NCI-H510A treated with DMSO at 0.1 percent for 48 hours (cell line): ENCODE measurements around the gene KRT31.
"Not testable (repeated sequence)": the region's sequence is repeated elsewhere in the genome, so short reads cannot be mapped to it uniquely, and the experiment has no call there.

Experiments used
- DNase-seq: peaks from one replicate; lab custom pipeline; 2025; lab: John Stamatoyannopoulos, UW

The KRT31 gene

DNA sequence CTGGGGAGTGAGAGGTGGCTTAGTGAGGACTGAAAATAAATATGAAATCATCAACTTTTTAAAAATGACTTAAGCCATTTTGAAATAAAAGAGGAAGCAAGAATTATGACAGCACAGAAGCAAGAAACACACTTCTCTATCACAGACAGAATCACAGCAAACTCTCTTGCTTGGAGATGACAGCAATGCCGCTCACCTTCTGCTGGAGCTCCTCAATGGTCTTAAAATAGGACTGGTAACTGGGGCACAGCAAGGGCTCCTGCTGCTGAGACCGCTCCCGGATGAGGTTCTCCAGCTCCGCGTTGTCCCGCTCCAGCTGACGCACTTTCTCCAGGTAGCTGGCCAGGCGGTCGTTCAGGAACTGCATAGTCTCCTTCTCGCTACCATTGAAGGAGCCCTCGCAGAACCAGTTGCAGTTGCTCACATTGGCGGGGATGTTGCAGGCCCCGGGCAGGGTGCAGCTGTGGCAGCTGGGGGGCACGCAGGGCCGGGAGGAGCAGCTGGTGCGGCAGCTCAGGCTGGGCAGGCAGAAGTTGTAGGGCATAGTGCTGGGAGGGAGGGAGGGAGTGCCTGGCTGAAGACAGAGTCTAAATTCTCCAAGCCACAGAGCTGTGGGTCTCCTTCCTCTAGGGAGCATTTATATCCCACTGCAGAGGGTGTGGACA, at the start of gene KRT31:
Gene KRT31 (minus strand): TSS at position 613 of the 665 bp plus-strand sequence. CDS start 69 bp downstream, at position 544.
- no peak for DNase-seq

DNA sequence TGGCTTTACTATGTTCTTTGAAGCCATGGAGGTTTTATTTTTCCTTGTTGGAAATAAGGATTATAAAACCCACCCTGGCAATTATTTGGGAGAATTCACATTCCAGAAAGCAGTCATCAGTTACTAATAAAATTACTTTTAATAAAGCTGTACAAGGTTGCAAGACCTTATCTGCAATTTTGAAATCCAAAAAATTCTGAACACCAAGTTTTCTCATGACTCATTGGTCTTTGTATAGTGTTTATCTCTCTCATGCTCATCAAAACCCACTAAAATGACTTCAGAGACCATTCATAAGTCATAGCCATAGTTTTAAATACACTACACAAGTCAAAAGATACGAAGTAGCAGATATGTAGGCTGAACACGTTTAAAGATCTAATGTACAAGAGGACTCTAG, 49.4 kb upstream of the KRT31 start:
- no peak for DNase-seq

DNA sequence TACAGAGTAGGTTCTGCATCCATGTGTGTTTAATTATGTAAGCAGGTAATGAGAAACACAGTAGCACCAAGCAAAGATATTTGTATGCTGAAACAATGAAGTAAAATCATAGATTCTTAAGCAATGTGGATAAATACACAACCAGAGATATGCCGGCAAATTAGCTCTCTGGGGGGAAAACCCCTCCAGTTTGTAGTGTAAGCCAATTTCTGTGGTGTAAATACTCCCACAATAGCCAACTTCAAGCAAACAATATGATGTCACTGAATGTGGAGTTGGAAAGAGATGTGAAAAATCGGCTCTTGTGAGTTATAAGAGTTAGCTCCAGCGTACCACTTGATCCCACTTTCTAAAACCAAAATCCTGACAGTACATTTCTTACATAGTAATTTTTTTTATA, 47.2 kb upstream of the KRT31 start:
- no peak for DNase-seq

DNA sequence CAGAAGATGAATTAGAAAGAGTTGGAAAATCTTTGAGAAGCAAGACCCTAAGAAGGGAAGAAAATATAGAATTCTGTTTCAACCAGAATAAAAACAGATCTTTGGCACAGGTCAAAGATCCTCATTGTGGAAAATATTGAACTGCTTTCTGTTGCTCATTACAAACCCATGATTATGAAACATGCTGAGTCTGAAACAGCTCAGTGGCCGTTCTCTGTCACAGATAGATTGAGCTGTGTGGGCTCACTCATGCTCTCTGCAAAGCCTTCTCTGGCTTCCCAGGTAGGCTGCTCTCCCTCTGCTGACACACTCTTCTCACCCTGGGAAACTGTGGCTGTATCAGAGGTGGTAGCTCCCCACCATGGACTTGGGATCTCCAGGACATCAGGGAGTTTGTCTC, 46.8 kb upstream of the KRT31 start:
- DNase-seq: no peak

DNA sequence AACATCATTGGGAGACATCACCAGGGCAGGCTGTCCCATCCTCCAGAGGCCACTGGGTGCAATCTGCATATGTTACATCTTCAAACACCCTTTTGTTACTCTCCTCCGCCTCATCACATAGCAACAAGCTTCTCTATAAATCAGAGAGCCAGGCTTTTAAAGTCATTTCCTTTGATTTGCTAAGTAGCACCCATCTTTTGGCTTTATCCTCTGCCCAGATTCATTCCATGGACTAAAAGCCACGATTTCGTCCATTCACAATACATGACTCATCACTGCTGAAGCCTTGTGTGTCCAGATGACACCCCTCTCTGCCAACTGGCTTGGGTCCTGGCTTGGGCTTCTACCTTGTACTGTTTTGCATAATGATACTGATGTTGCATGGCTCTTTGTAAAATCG, 45.3 kb upstream of the KRT31 start:
- no peak for DNase-seq

DNA sequence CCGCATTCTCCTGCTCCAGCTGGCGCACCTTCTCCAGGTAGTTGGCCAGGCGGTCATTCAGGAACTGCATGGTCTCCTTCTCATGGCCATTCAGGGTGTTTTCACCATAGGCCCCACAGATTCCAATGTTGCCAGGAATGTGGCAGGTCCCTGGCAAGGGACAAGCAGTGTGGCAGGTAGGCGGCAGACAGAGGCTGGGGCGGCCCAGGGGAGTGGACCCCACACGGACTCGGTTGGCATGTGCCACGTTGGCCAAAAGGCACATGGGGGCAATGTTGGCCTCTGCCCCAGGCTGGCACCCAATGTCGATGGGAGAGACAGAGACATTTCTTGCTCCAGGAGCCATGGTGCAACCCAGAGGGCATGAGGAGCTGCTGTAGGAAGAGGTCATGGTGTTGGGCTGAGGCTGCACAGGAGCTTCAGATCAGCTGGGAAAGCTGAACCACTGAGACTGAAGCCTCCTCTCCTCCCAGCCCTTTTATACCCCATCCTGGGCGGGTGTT, 43.2 kb upstream of the KRT31 start, which contains the start of gene KRT38:
Gene KRT38 (minus strand): TSS at position 453 of the 503 bp plus-strand sequence. CDS start 62 bp downstream, at position 391.
- no peak for DNase-seq

DNA sequence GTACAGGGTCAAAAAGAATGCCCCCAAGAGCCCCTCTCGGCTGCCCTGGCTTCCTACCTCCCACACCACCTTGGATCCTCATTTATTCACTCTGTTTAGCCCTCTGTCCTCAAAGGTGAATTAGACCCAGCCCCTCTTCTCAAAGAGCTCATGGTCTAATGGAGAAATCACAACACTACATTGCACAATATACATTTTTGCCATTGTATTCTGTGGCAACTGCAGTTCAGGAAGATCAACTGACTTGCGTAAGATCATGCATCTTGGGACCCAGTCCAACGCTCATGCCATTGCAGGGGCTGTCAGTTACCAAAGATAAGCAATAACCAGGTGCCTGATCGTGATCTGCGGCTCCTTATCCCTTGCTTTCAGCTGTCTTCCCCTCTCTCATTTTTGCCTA, 42.0 kb upstream of the KRT31 start:
- no peak for DNase-seq

DNA sequence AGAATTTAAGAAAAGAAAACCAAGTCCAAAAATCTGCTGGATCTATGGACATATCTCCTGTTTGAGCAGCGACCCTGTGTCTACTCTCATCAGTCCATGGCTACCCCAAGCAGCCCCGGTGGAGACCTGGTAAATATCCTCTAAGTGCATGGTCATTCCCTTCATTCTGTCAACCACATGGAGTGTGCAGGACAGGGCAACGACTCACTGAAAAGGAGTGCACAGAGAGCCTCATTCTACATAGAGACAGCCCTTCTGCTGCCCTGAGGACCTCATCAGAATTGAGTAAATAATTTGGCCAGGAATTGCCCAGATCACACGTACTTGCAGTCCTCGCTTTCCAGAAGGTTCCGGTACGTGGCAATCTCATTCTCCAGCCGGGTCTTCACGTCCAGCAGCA, 40.4 kb upstream of the KRT31 start:
- no peak for DNase-seq

DNA sequence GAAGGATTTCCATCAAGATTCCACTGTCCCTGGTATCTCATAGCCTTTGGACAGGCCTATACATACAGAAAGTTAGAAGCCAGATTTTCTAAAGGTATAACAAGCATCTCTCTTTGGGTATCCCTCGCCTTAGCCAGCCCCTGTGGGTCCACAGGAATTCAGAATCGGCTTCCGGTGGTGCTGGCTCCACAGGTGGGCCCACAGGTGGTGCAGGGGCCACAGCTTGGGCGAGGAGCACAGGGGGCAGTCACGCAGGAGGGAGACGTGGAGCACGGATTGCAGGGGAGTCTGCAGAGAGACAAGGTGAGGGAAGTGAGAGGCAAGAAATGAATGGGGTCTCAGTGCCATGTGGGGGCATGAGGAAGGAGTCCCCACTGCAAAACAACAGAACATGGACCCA, 39.8 kb upstream of the KRT31 start:
- no peak for DNase-seq

DNA sequence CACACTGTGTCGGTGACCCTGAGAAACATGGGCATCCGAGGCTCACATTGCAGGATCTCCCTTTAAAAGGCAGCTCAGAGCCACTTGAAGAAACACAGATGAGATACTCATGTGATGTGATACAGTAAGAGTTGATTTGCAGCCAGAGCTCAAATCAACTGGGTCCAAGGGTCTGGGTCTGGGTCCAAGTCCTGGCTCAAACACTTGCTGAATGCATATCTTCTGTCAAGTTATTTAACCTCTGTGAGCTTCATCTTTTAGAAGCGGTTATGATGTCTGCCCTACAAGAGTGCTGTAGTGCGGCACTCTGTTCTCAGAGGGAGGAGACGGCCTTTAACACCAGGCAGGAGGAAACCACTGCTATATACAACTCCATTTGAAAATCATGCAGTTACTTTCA, 37.0 kb upstream of the KRT31 start:
- peak; percentile 39 for DNase-seq

DNA sequence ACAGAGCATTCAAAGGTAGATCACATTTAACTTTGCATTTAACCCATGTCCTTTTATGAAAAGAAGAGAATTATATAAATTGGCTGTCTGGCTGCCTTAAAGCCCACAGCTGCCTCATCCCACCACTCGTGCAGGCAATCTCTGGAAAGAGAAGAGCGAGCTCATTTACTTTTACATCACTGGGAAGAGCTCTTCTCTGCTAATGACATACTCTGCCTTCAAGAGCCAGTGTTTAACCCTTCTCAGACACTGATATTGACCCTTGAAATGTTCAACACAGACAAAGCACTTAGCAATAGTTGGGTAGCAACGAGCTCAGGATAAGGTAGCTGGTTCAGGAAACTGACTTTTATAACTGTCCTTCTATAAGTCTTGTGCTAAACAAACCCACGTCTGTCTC, 36.6 kb upstream of the KRT31 start:
- DNase-seq: peak; percentile 81

DNA sequence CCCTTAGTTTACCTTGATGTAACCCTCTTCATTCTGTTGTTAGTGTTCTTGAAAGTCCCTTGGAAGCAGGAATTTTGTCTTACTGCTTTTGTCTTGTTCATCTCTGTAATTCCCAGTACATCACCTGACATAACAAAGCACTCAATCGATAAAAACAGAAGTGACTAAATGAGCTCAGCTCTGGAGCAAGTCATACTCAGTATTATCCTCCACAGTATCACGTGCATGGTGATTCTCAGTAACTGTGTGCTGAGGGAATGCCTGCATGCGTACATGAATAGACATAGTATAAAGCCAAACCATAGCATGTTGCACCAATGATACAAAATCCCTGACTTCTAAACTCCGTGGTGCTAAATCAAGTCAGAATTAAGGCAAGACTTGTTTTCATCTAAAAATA, 36.2 kb upstream of the KRT31 start:
- peak; percentile 32 for DNase-seq

DNA sequence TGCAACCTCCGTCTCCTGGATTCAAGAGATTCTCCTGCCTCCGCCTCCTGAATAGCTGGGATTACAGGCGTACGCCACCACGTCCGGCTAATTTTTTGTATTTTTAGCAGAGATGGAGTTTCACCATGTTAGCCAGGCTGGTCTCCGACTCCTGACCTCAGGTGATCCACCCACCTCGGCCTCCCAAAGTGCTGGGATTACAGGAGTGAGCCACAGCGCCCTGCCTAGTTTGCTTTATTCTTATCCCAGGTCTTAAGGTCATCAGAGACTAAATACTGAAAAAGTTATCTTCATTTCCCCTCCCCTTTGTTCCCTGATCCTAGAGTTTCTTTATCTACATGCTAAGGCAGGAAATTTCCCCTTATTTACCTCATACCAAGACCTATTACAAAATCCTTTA, 33.0 kb upstream of the KRT31 start:
- not testable (repeated sequence) for DNase-seq

DNA sequence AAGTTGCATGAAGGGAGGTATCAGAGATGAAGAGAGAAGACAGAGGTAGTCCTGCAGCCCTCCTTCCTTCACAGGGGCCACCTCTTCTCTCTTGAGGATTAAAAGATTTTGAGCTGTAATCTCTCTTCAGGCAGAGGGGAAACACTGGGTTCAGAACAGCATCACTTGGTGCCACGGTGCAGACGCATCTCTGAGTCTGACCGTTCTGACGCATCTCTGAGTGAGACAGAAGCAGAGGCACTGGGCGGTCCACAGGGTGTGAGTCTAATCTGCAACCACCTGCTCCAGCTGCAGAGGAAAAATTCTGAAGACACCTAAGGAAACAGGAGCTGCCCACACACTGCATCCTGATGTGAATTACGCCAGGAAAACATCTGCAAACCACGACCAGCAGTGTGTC, 32.3 kb upstream of the KRT31 start:
- DNase-seq: no peak

DNA sequence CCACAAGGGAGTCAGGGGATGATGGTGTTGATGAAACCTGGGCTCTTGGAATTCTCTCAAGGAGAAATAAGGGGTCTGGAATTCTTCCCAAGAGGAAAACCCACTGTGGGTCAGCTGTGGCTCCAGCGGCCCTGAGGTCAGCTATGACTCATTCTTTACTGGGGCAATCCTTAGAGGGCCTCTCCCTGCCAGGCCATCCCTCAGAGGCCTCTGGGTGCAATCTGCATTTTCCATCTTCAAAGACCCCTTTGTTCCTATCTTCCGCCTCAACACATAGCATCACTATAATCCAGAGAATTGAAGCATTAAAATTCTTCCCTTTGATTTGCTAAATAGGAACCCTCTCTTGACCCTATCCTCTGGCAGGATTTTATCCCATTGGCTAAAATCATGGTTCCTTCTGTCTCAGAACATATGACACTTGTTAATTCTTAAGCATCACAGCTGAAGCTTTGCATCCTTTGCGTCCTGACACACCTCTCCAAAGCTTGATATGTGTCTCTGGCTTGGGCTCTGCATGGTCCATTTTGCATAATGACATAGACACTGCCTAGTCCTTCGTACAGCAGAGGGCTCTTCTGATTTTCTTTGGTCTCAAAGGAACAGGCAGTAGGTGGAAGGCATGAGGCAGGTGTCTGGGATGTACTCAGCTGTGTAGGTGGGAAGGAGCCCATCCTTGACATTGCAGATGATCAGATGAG, 31.3 kb upstream of the KRT31 start:
- no peak for DNase-seq

DNA sequence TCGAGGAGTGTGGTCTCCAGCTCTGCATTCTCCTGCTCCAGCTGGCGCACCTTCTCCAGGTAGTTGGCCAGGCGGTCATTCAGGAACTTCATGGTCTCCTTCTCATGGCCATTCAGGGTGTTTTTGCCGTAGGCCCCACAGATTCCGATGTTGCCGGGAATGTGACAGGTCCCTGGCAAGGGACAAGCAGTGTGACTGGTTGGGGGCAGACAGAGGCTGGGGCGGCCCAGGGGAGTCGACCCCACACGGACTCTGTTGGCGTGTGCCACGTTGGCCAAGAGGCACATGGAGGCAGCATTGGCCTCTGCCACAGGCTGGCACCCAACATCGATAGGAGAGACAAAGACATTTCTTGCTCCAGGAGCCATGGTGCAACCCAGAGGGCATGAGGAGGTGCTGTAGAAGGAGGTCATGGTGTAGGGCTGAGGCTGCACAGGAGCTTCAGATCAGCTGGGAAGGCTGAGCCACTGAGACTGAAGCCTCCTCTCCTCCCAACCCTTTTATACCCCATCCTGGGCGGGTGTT, 26.8 kb upstream of the KRT31 start, which contains the start of gene KRT37:
Gene KRT37 (minus strand): TSS at position 475 of the 525 bp plus-strand sequence. CDS start 62 bp downstream, at position 413.
- no peak for DNase-seq

DNA sequence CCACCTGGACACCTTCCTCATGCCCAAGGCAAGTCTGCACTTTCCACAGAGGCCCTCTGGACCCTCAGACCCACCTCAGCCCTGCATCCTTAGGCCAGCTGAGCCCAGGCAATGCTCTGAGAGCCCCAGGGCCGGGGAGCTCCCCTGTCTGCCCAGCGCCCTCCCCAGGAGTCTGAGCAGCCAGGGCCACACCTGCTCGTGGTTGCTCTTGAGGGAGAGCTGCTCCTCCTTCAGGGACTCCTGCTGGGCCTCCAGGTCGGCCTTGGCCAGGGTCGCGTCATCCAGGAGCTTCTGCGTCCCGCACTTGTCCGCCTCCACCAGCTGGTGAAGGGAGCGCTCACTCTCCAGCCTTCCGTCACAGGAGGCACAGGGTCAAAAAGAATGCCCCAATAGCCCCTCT, 25.2 kb upstream of the KRT31 start:
- DNase-seq: not testable (repeated sequence)

DNA sequence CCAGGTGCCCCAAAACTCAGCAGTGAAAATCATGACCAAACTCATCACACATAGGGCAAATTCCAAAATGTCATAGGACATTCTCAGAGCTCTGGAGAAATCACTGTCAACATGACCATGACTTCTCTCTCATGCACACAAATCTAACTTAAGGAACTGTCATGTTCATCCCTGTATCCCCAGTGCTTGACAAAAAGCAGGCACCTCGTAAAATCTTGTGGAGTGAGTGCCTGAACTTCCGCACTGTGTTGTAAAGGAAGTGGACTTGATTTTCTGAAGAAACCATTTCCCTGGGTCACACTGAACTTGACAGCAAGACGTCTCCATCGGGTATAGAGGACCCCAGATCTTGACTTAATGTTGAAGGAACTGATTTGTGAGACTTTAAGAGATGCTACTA, 24.2 kb upstream of the KRT31 start:
- DNase-seq: no peak

DNA sequence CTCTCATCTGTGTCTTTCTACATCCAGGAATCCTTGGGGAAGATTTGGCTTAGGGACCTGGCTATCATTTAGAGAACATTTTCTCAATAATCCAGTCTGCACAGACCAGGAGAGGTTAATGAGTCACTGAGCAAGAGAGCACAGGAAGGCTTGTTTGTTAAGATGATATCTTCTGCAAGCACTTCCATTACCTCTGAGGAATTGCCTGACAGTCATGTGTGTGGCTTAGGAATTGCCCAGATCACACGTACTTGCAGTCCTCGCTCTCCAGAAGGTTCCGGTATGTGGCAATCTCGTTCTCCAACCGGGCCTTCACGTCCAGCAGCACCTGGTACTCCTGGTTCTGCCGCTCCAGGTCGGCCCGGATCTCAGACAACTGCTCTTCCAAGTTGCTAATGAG, 23.7 kb upstream of the KRT31 start:
- DNase-seq: no peak

DNA sequence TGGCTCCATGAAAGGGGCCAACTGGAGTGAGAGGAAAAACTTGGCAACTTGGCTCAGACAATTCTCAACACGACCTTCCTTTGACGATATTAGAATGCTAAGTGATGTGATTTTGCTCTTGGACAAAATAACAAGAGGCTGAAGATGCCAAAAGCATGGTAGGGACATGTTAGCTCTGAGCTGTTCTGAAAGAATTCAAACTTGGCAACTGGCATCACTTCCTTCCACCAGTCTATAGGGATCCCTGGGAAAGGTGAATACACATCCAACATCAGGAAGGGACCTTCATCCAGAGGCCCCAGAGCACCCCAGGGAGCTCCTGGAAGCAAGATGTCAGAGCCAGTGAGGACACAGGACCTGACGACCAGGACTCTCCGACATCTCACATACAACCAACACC, 22.7 kb upstream of the KRT31 start:
- DNase-seq: no peak

DNA sequence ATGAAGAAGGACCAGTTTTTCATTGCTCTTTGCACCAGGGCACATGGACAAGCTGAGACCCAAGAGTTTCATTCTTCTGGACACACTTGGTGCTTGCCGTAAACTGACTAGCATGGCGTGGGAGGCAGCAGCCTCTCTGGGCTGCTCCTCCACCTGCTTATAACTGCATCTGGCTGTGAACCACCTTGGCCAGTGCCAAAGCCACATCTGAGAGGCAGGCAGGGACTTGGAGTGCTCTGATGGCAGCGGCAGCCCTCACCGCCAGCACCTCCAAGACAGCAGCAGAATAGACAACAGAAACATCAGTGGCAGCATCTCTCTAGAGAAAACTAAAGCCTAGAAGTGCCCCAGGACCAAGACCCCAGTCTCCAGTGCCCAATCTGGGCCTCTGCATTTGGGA, 22.3 kb upstream of the KRT31 start:
- DNase-seq: no peak

DNA sequence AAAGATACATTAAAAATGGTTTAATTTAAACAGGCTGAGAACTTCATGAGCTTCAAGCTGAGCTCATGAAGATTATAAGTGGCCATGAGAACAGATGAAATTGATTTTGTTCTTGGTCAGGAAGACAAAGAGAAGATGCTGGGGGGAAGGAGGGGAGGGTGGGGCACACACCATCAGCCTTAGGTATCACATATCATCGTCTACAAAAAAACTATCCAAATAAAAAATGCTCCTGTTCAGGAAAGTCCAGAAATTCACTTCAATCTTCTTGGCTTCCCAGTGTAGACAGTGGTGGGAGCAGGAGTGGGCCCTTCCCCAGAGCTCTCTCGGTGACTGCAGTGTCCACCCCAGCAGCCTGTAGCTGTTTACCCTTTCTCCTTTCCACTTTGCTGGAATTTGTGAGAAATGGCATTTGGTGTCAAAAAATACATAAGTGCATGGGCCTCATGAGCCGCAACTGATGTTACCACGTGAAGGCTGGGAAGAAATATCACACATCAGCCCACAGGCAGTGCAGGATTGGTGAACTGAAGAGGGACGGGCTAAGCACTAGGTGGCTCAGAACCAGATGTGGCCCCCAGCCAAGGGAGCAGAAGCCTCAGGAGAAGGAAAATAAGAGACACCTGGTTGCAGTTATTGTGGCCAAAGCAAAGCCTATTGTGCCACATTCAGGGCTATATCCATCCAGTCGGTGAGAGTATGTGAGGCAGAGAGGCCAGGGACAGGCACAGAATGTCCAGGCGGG, 20.9 kb upstream of the KRT31 start:
- DNase-seq: no peak
